Vagina (tissue), 2 donors: ENCODE results near the gene OAT. TPM values are rescaled to one million over a fixed set of nuclear protein-coding genes. Genes with fewer than 3 reads are reported as not detected.

Experiments used
- DNase-seq, 2 donors: peaks; one replicate each; pipeline ENCODE4 v3.0.0-alpha.2; 2017; ENCODE audit errors: extremely low spot score in 2 of 2
- H3K27ac ChIP-seq: fragments of 200-600 bp; sonication (generic); one replicate; pipeline ENCODE4 v1.5.1; 2019
- H3K27me3 ChIP-seq: fragments of 200-600 bp; sonication (generic); one replicate; pipeline ENCODE4 v1.5.1; 2019
- H3K36me3 ChIP-seq, 2 donors: fragments of 200-600 bp; sonication (generic); one replicate each; pipeline ENCODE4 v1.5.1; 2017 to 2019
- H3K4me1 ChIP-seq: fragments of 200-600 bp; sonication (generic); one replicate; pipeline ENCODE4 v1.5.1; 2019
- H3K4me3 ChIP-seq, 2 donors: fragments of 200-600 bp; sonication (generic); 1 replicate in 1 of 2; 2 replicates in 1 of 2; pipeline ENCODE4 v1.5.1; 2016 to 2019
- H3K9me3 ChIP-seq: fragments of 200-600 bp; sonication (generic); one replicate; pipeline ENCODE4 v1.5.1; 2019
- POLR2A ChIP-seq, 2 donors: fragments of 450-650 bp; IDR thresholded peaks; one replicate each; pipeline ENCODE4 v1.6.1; 2017; ENCODE audit warnings: antibody characterized with exemption in 2 of 2, mild to moderate bottlenecking in 2 of 2, moderate library complexity in 2 of 2
- POLR2AphosphoS5 ChIP-seq, 2 donors: sonication (generic); formaldehyde crosslinking; IDR thresholded peaks; one replicate each; pipeline ENCODE4 v1.9.0; 2017; ENCODE audit warnings: antibody characterized with exemption in 2 of 2, mild to moderate bottlenecking in 2 of 2, low read depth in 1 of 2; ENCODE audit not compliant: insufficient read depth in 1 of 2
- intact Hi-C: fragments of 100-400 bp; cut with DNase I; formaldehyde crosslinking; loops from one replicate; pipeline ENCODE4 v1.15.1; 2023
- total RNA-seq: library from RNA; depleted of rRNA; stranded (reverse); fragments of >200 nt; gene quantifications from one replicate; pipeline ENCODE4 v1.2.3, GENCODE V29; 2016
- TF ChIP-seq, protein P1 (sequence below), 3 experiments: fragments of 450-650 bp in 2 of 3; fragments of 200-600 bp in 1 of 3; sonication (generic) in 1 of 3; IDR thresholded peaks; one replicate each; pipeline ENCODE4 v1.5.1; 2017 to 2019; ENCODE audit warnings: antibody characterized with exemption in 3 of 3, mild to moderate bottlenecking in 2 of 3, moderate library complexity in 2 of 3

Gene OAT
- total RNA-seq, 1 donor from 2014 or later: 83.2 TPM

GRCh38 chr10:124451276-124451675 is 32.6 kb upstream of the OAT start:
- no peak overlapping the region for H3K4me3 ChIP-seq
- peaks cover 5% of the 10 kb centered on the region for H3K27me3 ChIP-seq
- no peaks in the 10 kb centered on the region for H3K9me3 ChIP-seq
- H3K27ac ChIP-seq: no peak overlapping the region
- H3K36me3 ChIP-seq: no peaks in the 10 kb centered on the region
- intact Hi-C loops: no loop called here
- no peak for DNase-seq
- TF ChIP-seq POLR2A (IDR thresholded peaks at IDR 0.05) (no peak), POLR2AphosphoS5 (IDR thresholded peaks at IDR 0.05; ENCODE audit: insufficient read depth in 1 of 2, low read depth in 1 of 2) (no peak)
- TF ChIP-seq, protein P1, sequence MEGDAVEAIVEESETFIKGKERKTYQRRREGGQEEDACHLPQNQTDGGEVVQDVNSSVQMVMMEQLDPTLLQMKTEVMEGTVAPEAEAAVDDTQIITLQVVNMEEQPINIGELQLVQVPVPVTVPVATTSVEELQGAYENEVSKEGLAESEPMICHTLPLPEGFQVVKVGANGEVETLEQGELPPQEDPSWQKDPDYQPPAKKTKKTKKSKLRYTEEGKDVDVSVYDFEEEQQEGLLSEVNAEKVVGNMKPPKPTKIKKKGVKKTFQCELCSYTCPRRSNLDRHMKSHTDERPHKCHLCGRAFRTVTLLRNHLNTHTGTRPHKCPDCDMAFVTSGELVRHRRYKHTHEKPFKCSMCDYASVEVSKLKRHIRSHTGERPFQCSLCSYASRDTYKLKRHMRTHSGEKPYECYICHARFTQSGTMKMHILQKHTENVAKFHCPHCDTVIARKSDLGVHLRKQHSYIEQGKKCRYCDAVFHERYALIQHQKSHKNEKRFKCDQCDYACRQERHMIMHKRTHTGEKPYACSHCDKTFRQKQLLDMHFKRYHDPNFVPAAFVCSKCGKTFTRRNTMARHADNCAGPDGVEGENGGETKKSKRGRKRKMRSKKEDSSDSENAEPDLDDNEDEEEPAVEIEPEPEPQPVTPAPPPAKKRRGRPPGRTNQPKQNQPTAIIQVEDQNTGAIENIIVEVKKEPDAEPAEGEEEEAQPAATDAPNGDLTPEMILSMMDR (IDR thresholded peaks at IDR 0.05): no peak
- peaks cover 37% of the 10 kb centered on the region for H3K4me1 ChIP-seq

GRCh38 chr10:124450783-124451057 is 32.0 kb upstream of the OAT start:
- Histone ChIP-seq H3K4me3 (no peak overlapping the region), H3K36me3 (no peaks in the 10 kb centered on the region), H3K9me3 (no peaks in the 10 kb centered on the region), H3K4me1 (peaks cover 37% of the 10 kb centered on the region), H3K27me3 (peaks cover 5% of the 10 kb centered on the region), H3K27ac (no peak overlapping the region)
- DNase-seq: no peak
- TF ChIP-seq POLR2AphosphoS5 (IDR thresholded peaks at IDR 0.05; ENCODE audit: insufficient read depth in 1 of 2, low read depth in 1 of 2) (no peak), POLR2A (IDR thresholded peaks at IDR 0.05) (no peak)
- TF ChIP-seq, protein P1 (IDR thresholded peaks at IDR 0.05): no peak
- intact Hi-C loops: no loop called here

- Histone ChIP-seq H3K36me3 (no peaks in the 10 kb centered on the region), H3K4me1 (peaks cover 37% of the 10 kb centered on the region), H3K27me3 (peaks cover 5% of the 10 kb centered on the region), H3K9me3 (no peaks in the 10 kb centered on the region), H3K27ac (no peak within 1 kb of the TSS), H3K4me3 (peak within 1 kb of the TSS; percentile 23 to 30)
- TF ChIP-seq, protein P1 (IDR thresholded peaks at IDR 0.05): no peak
- TF ChIP-seq POLR2A (IDR thresholded peaks at IDR 0.05): no peak
- TF ChIP-seq POLR2AphosphoS5 (IDR thresholded peaks at IDR 0.05; ENCODE audit: insufficient read depth in 1 of 2, low read depth in 1 of 2): no peak
- no peak for DNase-seq
- intact Hi-C loops: no loop called here
Observed at GRCh38 chr10:124450012-124450782, 31.5 kb upstream of the OAT start, which contains the start of gene NKX1-2. Gene NKX1-2, minus strand, starts transcription at chr10:124450035. Its CDS starts 92 bp downstream, at chr10:124449943.

DNA sequence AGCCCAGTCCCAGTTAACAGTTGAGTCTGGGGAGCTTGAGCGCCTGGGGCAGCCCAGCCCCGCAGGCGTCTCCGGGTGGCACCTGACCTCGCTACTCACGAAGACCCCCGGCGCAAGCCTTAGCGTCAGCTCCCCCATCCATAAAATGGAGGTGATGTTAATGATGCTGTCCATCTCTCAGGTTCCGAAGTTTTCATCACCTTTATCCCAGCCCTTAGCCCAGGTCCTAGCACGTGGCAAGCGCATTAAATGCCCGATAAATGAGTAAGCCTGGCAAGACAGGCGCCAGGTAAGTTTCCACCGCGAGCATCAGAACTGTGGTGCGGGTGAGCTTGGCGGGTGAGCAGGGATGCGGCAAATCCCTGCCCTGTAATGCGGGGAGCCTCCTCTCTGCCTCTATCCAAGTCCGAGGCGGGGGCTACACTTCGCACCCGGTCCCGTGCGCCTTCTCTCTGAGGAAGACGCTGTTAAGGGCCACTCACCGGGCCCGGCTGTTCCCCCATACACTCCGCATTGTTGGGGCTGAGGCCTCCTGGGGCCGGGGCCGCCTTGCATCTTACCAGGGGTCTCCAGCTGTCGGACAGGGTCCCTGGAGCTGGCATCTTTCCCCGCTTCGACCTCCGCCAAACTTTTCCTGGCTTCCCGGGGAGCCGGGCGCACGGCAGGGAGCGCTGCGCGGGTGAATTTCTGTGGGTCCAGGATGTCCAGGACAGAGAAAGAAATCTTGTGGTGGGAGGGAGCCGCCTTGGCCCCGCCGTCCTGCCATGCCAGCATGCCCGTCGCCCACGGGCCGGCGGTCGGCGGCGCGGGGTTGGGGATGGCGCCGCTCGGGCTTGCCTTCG is 30.7 kb upstream of the OAT start:
- Histone ChIP-seq H3K4me1 (peaks cover 37% of the 10 kb centered on the region), H3K4me3 (peak overlapping the region; percentile 23 to 30), H3K9me3 (no peaks in the 10 kb centered on the region), H3K36me3 (no peaks in the 10 kb centered on the region), H3K27me3 (peaks cover 5% of the 10 kb centered on the region), H3K27ac (no peak overlapping the region)
- TF ChIP-seq POLR2AphosphoS5 (IDR thresholded peaks at IDR 0.05; ENCODE audit: insufficient read depth in 1 of 2, low read depth in 1 of 2): no peak
- TF ChIP-seq POLR2A (IDR thresholded peaks at IDR 0.05): no peak
- TF ChIP-seq, protein P1 (IDR thresholded peaks at IDR 0.05): no peak
- intact Hi-C loops: no loop called here
- DNase-seq: no peak
